H9 (cell line): Measurements from ENCODE around the gene SIVA1. TPM values are rescaled to one million over a fixed set of nuclear protein-coding genes. Genes with fewer than 3 reads are reported as not detected.
A peak's percentile ranks its signal among the peaks of the same experiment; 100 is the strongest.

Source experiments
- DNase-seq: peaks from one replicate; pipeline ENCODE4 v3.0.0-alpha.2; 2017
- H2AFZ ChIP-seq: one replicate; pipeline ENCODE4 v1.6.1; 2013; ENCODE audit warnings: mild to moderate bottlenecking, low read length, control low read depth, moderate library complexity
- H2AK5ac ChIP-seq: 2 replicates; pipeline ENCODE4 v1.6.1; 2013; ENCODE audit warnings: low read length, control low read depth, mixed read lengths; ENCODE audit not compliant: insufficient read length
- H2BK120ac ChIP-seq: one replicate; pipeline ENCODE4 v1.6.1; 2013; ENCODE audit warnings: low read depth, mild to moderate bottlenecking, low read length, control low read depth, inconsistent platforms; ENCODE audit not compliant: poor library complexity, severe bottlenecking
- H2BK12ac ChIP-seq: 2 replicates; pipeline ENCODE4 v1.6.1; 2013; ENCODE audit warnings: low read length, control low read depth, mixed read lengths, low read depth; ENCODE audit not compliant: insufficient read length
- H2BK15ac ChIP-seq: 2 replicates; pipeline ENCODE4 v1.6.1; 2013; ENCODE audit warnings: low read depth, low read length, control low read depth
- H2BK20ac ChIP-seq: one replicate; pipeline ENCODE4 v1.6.1; 2013; ENCODE audit warnings: low read depth, mild to moderate bottlenecking, low read length, control low read depth, inconsistent platforms; ENCODE audit not compliant: poor library complexity, severe bottlenecking
- H2BK5ac ChIP-seq: 2 replicates; pipeline ENCODE4 v1.6.1; 2013; ENCODE audit warnings: low read length, control low read depth, mixed read lengths; ENCODE audit not compliant: insufficient read length
- H3K14ac ChIP-seq: 2 replicates; pipeline ENCODE4 v1.6.1; 2013; ENCODE audit warnings: low read length, control low read depth; ENCODE audit not compliant: insufficient read depth
- H3K18ac ChIP-seq: 2 replicates; pipeline ENCODE4 v1.6.1; 2013; ENCODE audit warnings: low read depth, mild to moderate bottlenecking, mixed read lengths, low read length, control low read depth; ENCODE audit not compliant: insufficient read length
- H3K23ac ChIP-seq: 2 replicates; pipeline ENCODE4 v1.6.1; 2013; ENCODE audit warnings: low read length, control low read depth, mixed read lengths, low read depth; ENCODE audit not compliant: insufficient read length
- H3K23me2 ChIP-seq: 2 replicates; pipeline ENCODE4 v1.6.1; 2013; ENCODE audit warnings: low read depth, mild to moderate bottlenecking, mixed read lengths, low read length, control low read depth; ENCODE audit not compliant: insufficient read length, poor library complexity, severe bottlenecking
- H3K27ac ChIP-seq: 2 replicates; pipeline ENCODE4 v1.5.1; 2013; ENCODE audit warnings: low read length, control low read depth, mixed read lengths, low read depth; ENCODE audit not compliant: insufficient read length
- H3K27me3 ChIP-seq: 2 replicates; pipeline ENCODE4 v1.6.1; 2013; ENCODE audit warnings: low read length, control low read depth, inconsistent platforms; ENCODE audit not compliant: insufficient read depth
- H3K4ac ChIP-seq: 2 replicates; pipeline ENCODE4 v1.6.1; 2013; ENCODE audit warnings: low read depth, mild to moderate bottlenecking, control low read depth, inconsistent platforms, low read length, moderate library complexity
- H3K4me1 ChIP-seq: 2 replicates; pipeline ENCODE4 v1.6.1; 2013; ENCODE audit warnings: low read length, control low read depth, inconsistent platforms; ENCODE audit not compliant: insufficient read depth
- H3K4me2 ChIP-seq: 2 replicates; pipeline ENCODE4 v1.6.1; 2013; ENCODE audit warnings: low read length, control low read depth, mixed read lengths; ENCODE audit not compliant: insufficient read length, insufficient read depth
- H3K56ac ChIP-seq: 2 replicates; pipeline ENCODE4 v1.6.1; 2013; ENCODE audit warnings: low read depth, mild to moderate bottlenecking, mixed read lengths, low read length, control low read depth; ENCODE audit not compliant: insufficient read length
- H3K79me1 ChIP-seq: 2 replicates; pipeline ENCODE4 v1.6.1; 2013; ENCODE audit warnings: low read depth, mild to moderate bottlenecking, moderate library complexity, low read length, control low read depth, inconsistent platforms; ENCODE audit not compliant: insufficient read depth, poor library complexity, severe bottlenecking
- H3K79me2 ChIP-seq: 2 replicates; pipeline ENCODE4 v1.6.1; 2013; ENCODE audit warnings: low read length, control low read depth, inconsistent platforms; ENCODE audit not compliant: insufficient read depth
- H3K9ac ChIP-seq: 2 replicates; pipeline ENCODE4 v1.6.1; 2013; ENCODE audit warnings: low read length, control low read depth, mixed read lengths; ENCODE audit not compliant: insufficient read length; ENCODE audit errors: extremely low read depth
- H3K9me3 ChIP-seq: one replicate; pipeline ENCODE4 v1.6.1; 2013; ENCODE audit warnings: low read depth, low read length, inconsistent platforms; ENCODE audit not compliant: control insufficient read depth
- H3T11ph ChIP-seq: one replicate; pipeline ENCODE4 v1.6.1; 2013; ENCODE audit warnings: mild to moderate bottlenecking, low read length, control low read depth, inconsistent platforms
- H4K20me1 ChIP-seq: one replicate; pipeline ENCODE4 v1.6.1; 2013; ENCODE audit not compliant: control insufficient read depth, insufficient read length, insufficient read depth
- H4K5ac ChIP-seq: 2 replicates; pipeline ENCODE4 v1.6.1; 2013; ENCODE audit warnings: low read depth, mild to moderate bottlenecking, mixed read lengths, low read length, control low read depth; ENCODE audit not compliant: insufficient read length
- H4K8ac ChIP-seq: replicated peaks from 2 replicates; pipeline ENCODE4 v1.6.1; 2013; ENCODE audit warnings: low read length, control low read depth, mixed read lengths, low read depth; ENCODE audit not compliant: insufficient read length
- H4K91ac ChIP-seq: 2 replicates; pipeline ENCODE4 v1.6.1; 2013; ENCODE audit warnings: low read depth, mild to moderate bottlenecking, moderate library complexity, mixed read lengths, low read length, control low read depth; ENCODE audit not compliant: insufficient read length
- H3K27ac Mint-ChIP-seq, 3 experiments: 2 replicates in 2 of 3; 3 replicates in 1 of 3; pipeline ENCODE4 v1.8.0; 2020 to 2021; ENCODE audit warnings: mixed read lengths in 3 of 3, mild to moderate bottlenecking in 1 of 3, moderate library complexity in 1 of 3
- H3K27me3 Mint-ChIP-seq: 2 replicates; pipeline ENCODE4 v1.8.0; 2021; ENCODE audit warnings: low read depth, mild to moderate bottlenecking, moderate library complexity, mixed read lengths
- H3K36me3 Mint-ChIP-seq, 3 experiments: 2 replicates in 2 of 3; 3 replicates in 1 of 3; pipeline ENCODE4 v1.8.0; 2020 to 2021; ENCODE audit warnings: low read depth in 3 of 3, mixed read lengths in 3 of 3; ENCODE audit not compliant: insufficient read depth in 1 of 3
- H3K4me1 Mint-ChIP-seq, 2 experiments: 2 replicates each; pipeline ENCODE4 v1.8.0; 2020; ENCODE audit warnings: mixed read lengths in 2 of 2
- H3K4me3 Mint-ChIP-seq, 2 experiments: 2 replicates in 1 of 2; 3 replicates in 1 of 2; pipeline ENCODE4 v1.8.0; 2020 to 2021; ENCODE audit warnings: mild to moderate bottlenecking in 2 of 2, mixed read lengths in 2 of 2, moderate library complexity in 1 of 2
- H3K9me3 Mint-ChIP-seq, 2 experiments: 2 replicates in 1 of 2; 3 replicates in 1 of 2; pipeline ENCODE4 v1.8.0; 2020; ENCODE audit warnings: mild to moderate bottlenecking in 2 of 2, mixed read lengths in 2 of 2, moderate library complexity in 1 of 2
- WGBS: extraction: QIAGEN DNeasy Blood & Tissue Kit; methylation state at CpG from one replicate; pipeline ENCODE4 v1.1.7; 2013; ENCODE audit warnings: missing lambda C conversion rate, low lambda C conversion rate, mixed read lengths; ENCODE audit not compliant: insufficient read length; ENCODE audit errors: extremely low coverage; 5-methylcytosine and 5-hydroxymethylcytosine counted together
- total RNA-seq: library from RNA; stranded (reverse); gene quantifications from 2 replicates; pipeline ENCODE4 v1.2.1, GENCODE V29; 2021
- TF ChIP-seq, protein P1 (sequence below): fragments of 200-600 bp; sonication (generic); conservative IDR thresholded peaks from 3 replicates; pipeline ENCODE4 v1.8.0; 2021; ENCODE audit warnings: antibody characterized with exemption, mild to moderate bottlenecking

SIVA1 gene
- total RNA-seq, 1 experiment from 2014 or later: 125 TPM

DNA sequence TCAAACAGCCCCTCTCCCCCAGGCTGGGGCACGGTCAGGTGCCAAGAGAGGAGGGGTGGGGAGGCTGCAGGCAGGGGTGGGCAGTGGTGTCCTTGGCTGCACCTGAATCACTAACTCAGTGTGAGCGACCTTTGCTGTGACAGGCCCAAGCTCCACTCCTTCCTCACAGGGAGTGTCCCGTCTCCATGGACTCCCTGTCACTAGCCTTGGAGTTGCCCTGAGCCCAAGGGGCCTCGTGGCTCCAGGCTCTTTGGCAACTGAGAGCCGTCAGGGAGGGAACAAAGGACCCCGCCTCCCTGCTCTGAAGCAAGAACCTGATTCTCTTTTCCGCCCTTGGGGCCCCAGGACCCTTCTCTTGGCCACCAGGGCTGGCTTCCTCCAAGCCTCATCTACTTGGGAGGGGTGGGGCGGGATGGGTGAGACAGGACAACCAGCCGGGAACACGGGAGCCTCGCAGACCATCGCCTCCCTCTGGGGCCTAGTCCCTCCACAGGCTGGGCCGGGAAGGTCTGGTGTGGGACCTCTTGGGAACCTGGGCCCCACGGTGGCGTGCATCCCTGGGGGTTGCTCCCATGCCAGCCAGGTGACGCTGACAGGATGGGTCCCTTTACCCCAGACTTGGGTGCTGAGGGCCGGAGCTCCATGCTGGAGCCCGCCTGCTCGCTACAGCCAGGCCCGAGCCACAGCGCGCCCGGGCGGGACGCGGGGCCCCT lies 29.9 kb upstream of the SIVA1 start:
- no peak overlapping the region for H2BK12ac ChIP-seq
- H4K5ac ChIP-seq: no peak overlapping the region
- H3K4me2 ChIP-seq: peak overlapping the region; percentile 63
- H3K27me3 ChIP-seq: no peaks in the 10 kb centered on the region
- Mint-ChIP-seq H3K9me3 (no peaks in the 10 kb centered on the region; a peak in 1 of 5 replicates), H3K4me3 (no peak overlapping the region; a peak in 2 of 5 replicates), H3K36me3 (peaks cover 3 to 7% (median 6%) of the 10 kb centered on the region in 3 experiments; a peak in 5 of 7 replicates), H3K27ac (no peak overlapping the region), H3K4me1 (peaks cover 6 to 9% of the 10 kb centered on the region in 2 experiments), H3K27me3 (peaks cover 17% of the 10 kb centered on the region)
- no peaks in the 10 kb centered on the region for H3K4me1 ChIP-seq
- peak; percentile 55 for DNase-seq
- no peak overlapping the region for H2BK20ac ChIP-seq
- H4K20me1 ChIP-seq: peaks cover 3% of the 10 kb centered on the region
- no peak overlapping the region for H4K91ac ChIP-seq
- H2AFZ ChIP-seq: no peak overlapping the region
- H3K4ac ChIP-seq: no peak overlapping the region
- no peak overlapping the region for H2BK5ac ChIP-seq
- H3T11ph ChIP-seq: no peak overlapping the region
- no peak overlapping the region for H2BK15ac ChIP-seq
- no peak overlapping the region for H3K23ac ChIP-seq
- no peaks in the 10 kb centered on the region for H3K23me2 ChIP-seq
- no peak overlapping the region for H2BK120ac ChIP-seq
- no peak overlapping the region for H2AK5ac ChIP-seq
- no peaks in the 10 kb centered on the region for H3K9me3 ChIP-seq
- H3K56ac ChIP-seq: no peak overlapping the region
- no peak overlapping the region for H3K27ac ChIP-seq
- no peak overlapping the region for H4K8ac ChIP-seq
- TF ChIP-seq, protein P1, sequence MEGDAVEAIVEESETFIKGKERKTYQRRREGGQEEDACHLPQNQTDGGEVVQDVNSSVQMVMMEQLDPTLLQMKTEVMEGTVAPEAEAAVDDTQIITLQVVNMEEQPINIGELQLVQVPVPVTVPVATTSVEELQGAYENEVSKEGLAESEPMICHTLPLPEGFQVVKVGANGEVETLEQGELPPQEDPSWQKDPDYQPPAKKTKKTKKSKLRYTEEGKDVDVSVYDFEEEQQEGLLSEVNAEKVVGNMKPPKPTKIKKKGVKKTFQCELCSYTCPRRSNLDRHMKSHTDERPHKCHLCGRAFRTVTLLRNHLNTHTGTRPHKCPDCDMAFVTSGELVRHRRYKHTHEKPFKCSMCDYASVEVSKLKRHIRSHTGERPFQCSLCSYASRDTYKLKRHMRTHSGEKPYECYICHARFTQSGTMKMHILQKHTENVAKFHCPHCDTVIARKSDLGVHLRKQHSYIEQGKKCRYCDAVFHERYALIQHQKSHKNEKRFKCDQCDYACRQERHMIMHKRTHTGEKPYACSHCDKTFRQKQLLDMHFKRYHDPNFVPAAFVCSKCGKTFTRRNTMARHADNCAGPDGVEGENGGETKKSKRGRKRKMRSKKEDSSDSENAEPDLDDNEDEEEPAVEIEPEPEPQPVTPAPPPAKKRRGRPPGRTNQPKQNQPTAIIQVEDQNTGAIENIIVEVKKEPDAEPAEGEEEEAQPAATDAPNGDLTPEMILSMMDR: no peak
- H3K14ac ChIP-seq: no peak overlapping the region
- H3K9ac ChIP-seq: no peak overlapping the region
- no CpG with 5 or more reads among the region's 26 CpGs for WGBS
- no peaks in the 10 kb centered on the region for H3K79me2 ChIP-seq
- no peaks in the 10 kb centered on the region for H3K79me1 ChIP-seq
- H3K18ac ChIP-seq: no peak overlapping the region
